Measurements from ENCODE around the gene ATP8B1. TPM values are rescaled to one million over a fixed set of nuclear protein-coding genes. Genes with fewer than 3 reads are reported as not detected.

ATP8B1 gene
- total and polyA plus RNA-seq, 2 of the 4 experiments (the other 2 are of a cell fraction) = 64.3 to 136 TPM

DNA sequence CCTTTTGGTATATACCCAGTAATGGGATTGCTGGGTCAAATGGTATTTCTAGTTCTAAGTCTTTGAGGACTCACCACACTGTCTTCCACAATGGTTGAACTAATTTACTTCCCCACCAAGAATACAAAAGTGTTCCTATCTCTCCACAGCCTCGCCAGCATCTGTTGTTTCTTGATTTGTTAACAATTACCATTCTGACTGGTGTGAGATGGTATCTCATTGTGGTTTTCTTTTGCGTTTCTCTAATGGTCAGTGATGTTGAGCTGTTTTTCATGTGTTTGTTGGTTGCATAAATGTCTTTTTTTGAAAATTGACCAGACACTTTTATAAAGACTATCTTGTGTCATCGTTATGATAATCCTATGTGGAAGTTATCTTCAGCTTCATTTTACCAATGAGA lies 16.0 kb upstream of the ATP8B1 start:
- Histone ChIP-seq H3K9me3 (ENCODE audit: control insufficient read depth, insufficient read depth, low read length) (no peaks in the 10 kb centered on the region), H2BK5ac (ENCODE audit: low read depth, low read length, poor library complexity, severe bottlenecking) (peak overlapping the region; percentile 49), H3K4ac (ENCODE audit: low read depth, low read length) (peak overlapping the region; percentile 54; the same call in 1 of the 2 replicates), H3K79me1 (ENCODE audit: low read depth in 1 of 2, low read length in 2 of 2) (peaks cover 0 to 5% of the 10 kb centered on the region in 2 experiments; a peak in 1 of 4 replicates), H3K4me2 (ENCODE audit: low read depth, low read length) (no peak overlapping the region), H2BK15ac (ENCODE audit: low read depth, low read length) (peak overlapping the region; percentile 68; the same call in 1 of the 3 replicates), H3K14ac (replicated peaks; ENCODE audit: low read depth, low read length) (0 out of 2 replicates have a peak overlapping the region, but pooled peaks have one; percentile 19), H3K27me3 (ENCODE audit: control insufficient read depth, insufficient read depth, low read length) (no peaks in the 10 kb centered on the region), H3K9ac (ENCODE audit: low read depth, low read length) (no peak overlapping the region), H3K27ac (ENCODE audit: insufficient read depth, low read length) (no peak overlapping the region), H4K91ac (ENCODE audit: insufficient read depth, low read depth, low read length) (0 out of 2 replicates have a peak overlapping the region, but pooled peaks have one; percentile 23), H2BK120ac (ENCODE audit: low read depth, low read length) (peak overlapping the region; percentile 87; the same call in 1 of the 2 replicates), H2AFZ (replicated peaks; ENCODE audit: low read length, poor library complexity) (no peak overlapping the region), H4K20me1 (ENCODE audit: insufficient read depth, low read length) (no peaks in the 10 kb centered on the region), H2AK5ac (ENCODE audit: low read depth, low read length) (0 out of 2 replicates have a peak overlapping the region, but pooled peaks have one; percentile 16), H3K4me1 (ENCODE audit: control insufficient read depth, insufficient read depth, low read length) (peaks cover 16% of the 10 kb centered on the region), H3K36me3 (ENCODE audit: control insufficient read depth, insufficient read depth, low read length) (no peaks in the 10 kb centered on the region), H2AK9ac (replicated peaks; ENCODE audit: low read depth, low read length, poor library complexity) (no peak overlapping the region), H3K18ac (ENCODE audit: low read depth, low read length) (no peak overlapping the region; the same call in 1 of the 2 replicates), H3K23ac (ENCODE audit: low read depth, low read length) (no peak overlapping the region), H3K9me1 (ENCODE audit: insufficient read depth, low read length) (peaks cover 29% of the 10 kb centered on the region), H2BK20ac (ENCODE audit: low read depth, low read length) (peak overlapping the region; percentile 65; the same call in 1 of the 2 replicates), H4K5ac (ENCODE audit: low read depth, low read length) (no peak overlapping the region), H3K4me3 (ENCODE audit: insufficient read depth, low read depth, low read length) (no peak overlapping the region), H4K8ac (ENCODE audit: low read depth in 2 of 2, low read length in 2 of 2) (peak overlapping the region in 1 of 2 experiments; percentile 59; a peak in 1 of 4 replicates), H3K56ac (ENCODE audit: extremely low read depth, insufficient read depth, low read length) (no peak overlapping the region)
- no CpG with 5 or more reads among the region's 3 CpGs for WGBS, 2 experiments (ENCODE audit: extremely low coverage in 2 of 2, insufficient read length in 1 of 2)
- DNase-seq (no peak), ATAC-seq (ENCODE audit: low read depth) (no peak)
- BruUV-seq (replicated peaks) = no TSS peak
- TF ChIP-seq RFX5 (IDR thresholded peaks at IDR 0.05; ENCODE audit: low read depth, low read length) = no peak
- TF ChIP-seq POLR2A (IDR thresholded peaks at IDR 0.05; ENCODE audit: low read depth, low read length) = no peak
- TF ChIP-seq CEBPB (IDR thresholded peaks at IDR 0.05; ENCODE audit: low read depth, low read length) = no peak
- TF ChIP-seq MXI1 (IDR thresholded peaks at IDR 0.05; ENCODE audit: borderline replicate concordance, low read depth, low read length) = no peak
- no peak for TF ChIP-seq RAD21 (IDR thresholded peaks at IDR 0.05; ENCODE audit: low read length)
- TF ChIP-seq MAFK (IDR thresholded peaks at IDR 0.05; ENCODE audit: low read depth, low read length) = no peak
- TF ChIP-seq, protein P1, sequence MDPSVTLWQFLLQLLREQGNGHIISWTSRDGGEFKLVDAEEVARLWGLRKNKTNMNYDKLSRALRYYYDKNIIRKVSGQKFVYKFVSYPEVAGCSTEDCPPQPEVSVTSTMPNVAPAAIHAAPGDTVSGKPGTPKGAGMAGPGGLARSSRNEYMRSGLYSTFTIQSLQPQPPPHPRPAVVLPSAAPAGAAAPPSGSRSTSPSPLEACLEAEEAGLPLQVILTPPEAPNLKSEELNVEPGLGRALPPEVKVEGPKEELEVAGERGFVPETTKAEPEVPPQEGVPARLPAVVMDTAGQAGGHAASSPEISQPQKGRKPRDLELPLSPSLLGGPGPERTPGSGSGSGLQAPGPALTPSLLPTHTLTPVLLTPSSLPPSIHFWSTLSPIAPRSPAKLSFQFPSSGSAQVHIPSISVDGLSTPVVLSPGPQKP (IDR thresholded peaks at IDR 0.05; ENCODE audit: borderline replicate concordance, low read depth, low read length) = no peak
- no peak for TF ChIP-seq RCOR1 (IDR thresholded peaks at IDR 0.05; ENCODE audit: insufficient replicate concordance, low read length)
- TF ChIP-seq MAZ (IDR thresholded peaks at IDR 0.05; ENCODE audit: borderline replicate concordance, low read depth, low read length) = no peak
- TF ChIP-seq, protein P2, sequence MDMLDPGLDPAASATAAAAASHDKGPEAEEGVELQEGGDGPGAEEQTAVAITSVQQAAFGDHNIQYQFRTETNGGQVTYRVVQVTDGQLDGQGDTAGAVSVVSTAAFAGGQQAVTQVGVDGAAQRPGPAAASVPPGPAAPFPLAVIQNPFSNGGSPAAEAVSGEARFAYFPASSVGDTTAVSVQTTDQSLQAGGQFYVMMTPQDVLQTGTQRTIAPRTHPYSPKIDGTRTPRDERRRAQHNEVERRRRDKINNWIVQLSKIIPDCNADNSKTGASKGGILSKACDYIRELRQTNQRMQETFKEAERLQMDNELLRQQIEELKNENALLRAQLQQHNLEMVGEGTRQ (IDR thresholded peaks at IDR 0.05; ENCODE audit: low read depth, low read length) = no peak
- ChIA-PET POLR2A (ENCODE audit: unreplicated experiment) (no interaction called here), CTCF (interaction anchor here (0.7 kb wide), 1 partner anchor 208 kb away, joined by 3 read pairs; no protein-coding TSS in a partner anchor)
- intact Hi-C loops (cut with micrococcal nuclease) (no loop called here), dilution Hi-C loops (cut with HindIII; ENCODE audit: low sequenced_read_pairs, unreplicated experiment) (no loop called here), in situ Hi-C loops (cut with MboI; ENCODE audit: low sequenced_read_pairs) (no loop called here)
